SU-DHL-6 (cell line): Measurements from ENCODE around the gene PTPN20.

ENCODE experiments used
- H2AFZ ChIP-seq: fragments of 200-600 bp; sonication (generic); 2 replicates; pipeline ENCODE4 v1.6.1; 2014; ENCODE audit warnings: low read depth, mild to moderate bottlenecking, moderate library complexity, mixed read lengths, antibody characterized with exemption, low read length; ENCODE audit not compliant: severe bottlenecking
- H3F3A ChIP-seq: fragments of 200-600 bp; shearing (Covaris generic); 2 replicates; pipeline ENCODE4 v1.6.0; 2016; ENCODE audit warnings: antibody characterized with exemption, mild to moderate bottlenecking; ENCODE audit not compliant: insufficient read depth
- H3K27ac ChIP-seq: fragments of 200-600 bp; sonication (generic); 2 replicates; pipeline ENCODE4 v1.5.1; 2016; ENCODE audit warnings: low read depth, mild to moderate bottlenecking, low read length, moderate library complexity, mixed read lengths
- H3K27me3 ChIP-seq: fragments of 200-600 bp; sonication (generic), shearing (Covaris generic); 2 replicates; pipeline ENCODE4 v1.6.0; 2014; ENCODE audit warnings: mild to moderate bottlenecking, low read length
- H3K36me3 ChIP-seq: fragments of 200-600 bp; sonication (generic); 2 replicates; pipeline ENCODE4 v1.6.1; 2014; ENCODE audit warnings: mild to moderate bottlenecking, low read length, mixed read lengths
- H3K4me2 ChIP-seq: fragments of 300-600, 200-600 bp; shearing (Covaris generic), sonication (generic); 2 replicates; pipeline ENCODE4 v1.6.0; 2014; ENCODE audit warnings: low read length, low read depth, mild to moderate bottlenecking; ENCODE audit not compliant: poor library complexity, severe bottlenecking
- H3K4me3 ChIP-seq: fragments of 200-600 bp; sonication (generic); 2 replicates; pipeline ENCODE4 v1.5.1; 2014; ENCODE audit warnings: antibody characterized with exemption, low read length, mild to moderate bottlenecking, mixed read lengths; ENCODE audit not compliant: insufficient read depth, poor library complexity, severe bottlenecking
- H3K79me2 ChIP-seq: fragments of 200-600 bp; sonication (generic); 2 replicates; pipeline ENCODE4 v1.6.1; 2014; ENCODE audit warnings: mild to moderate bottlenecking, low read length, moderate library complexity; ENCODE audit not compliant: insufficient read depth
- H3K9ac ChIP-seq: fragments of 200-600 bp; sonication (generic); 2 replicates; pipeline ENCODE4 v1.7.0; 2014; ENCODE audit warnings: mild to moderate bottlenecking, low read length
- H3K9me2 ChIP-seq: fragments of 200-600 bp; sonication (generic); replicated peaks from 2 replicates; pipeline ENCODE4 v1.6.1; 2014; ENCODE audit warnings: low read length; ENCODE audit not compliant: insufficient read depth
- H3K9me3 ChIP-seq: fragments of 200-600 bp; sonication (generic); 2 replicates; pipeline ENCODE4 v1.6.1; 2014; ENCODE audit warnings: low read length, mixed read lengths; ENCODE audit not compliant: insufficient read depth
- H4K20me1 ChIP-seq: fragments of 200-600 bp; sonication (generic); 2 replicates; pipeline ENCODE4 v1.6.1; 2014; ENCODE audit warnings: low read depth, mild to moderate bottlenecking, antibody characterized with exemption, low read length, moderate library complexity, mixed read lengths
- EZH2phosphoT487 ChIP-seq: fragments of 200-600 bp; sonication (generic), shearing (Covaris generic); conservative IDR thresholded peaks from 2 replicates; pipeline ENCODE4 v1.6.1; 2018; ENCODE audit warnings: mild to moderate bottlenecking, antibody characterized with exemption, low read length, moderate library complexity, mixed read lengths
- TF ChIP-seq, protein P1 (sequence below): fragments of 200-600 bp; sonication (generic); IDR thresholded peaks from one replicate; pipeline ENCODE4 v1.5.1; 2017; ENCODE audit warnings: antibody characterized with exemption, mild to moderate bottlenecking, low read length, moderate library complexity; ENCODE audit not compliant: insufficient read depth, poor library complexity, severe bottlenecking

PTPN20 gene

DNA sequence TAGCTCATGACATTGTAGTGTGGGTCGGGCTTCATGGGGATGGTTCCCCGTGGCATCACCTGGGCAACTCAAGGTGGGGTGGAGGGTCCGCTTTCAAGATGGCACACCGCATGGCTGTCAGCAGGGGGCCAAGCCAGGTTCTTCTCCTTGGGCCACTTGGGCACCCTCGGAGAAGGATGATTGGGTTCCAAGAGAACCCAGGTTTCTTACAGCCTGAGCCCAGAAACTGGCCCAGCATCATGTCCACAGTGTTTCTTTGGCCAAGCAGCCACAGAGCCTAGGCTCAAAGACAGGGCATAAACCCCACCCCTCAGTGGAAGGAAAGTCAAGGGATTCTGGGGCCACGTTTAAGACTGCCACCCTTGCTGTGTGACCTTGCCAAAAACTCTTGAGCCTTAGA, 110.6 kb downstream of the PTPN20 start:
- H3K4me2 ChIP-seq: no peak overlapping the region
- no peaks in the 10 kb centered on the region for H3K36me3 ChIP-seq
- H3K27ac ChIP-seq: no peak overlapping the region
- H3K79me2 ChIP-seq: no peaks in the 10 kb centered on the region
- H2AFZ ChIP-seq: no peak overlapping the region
- no peak overlapping the region for H3K9ac ChIP-seq
- H3F3A ChIP-seq: no peaks in the 10 kb centered on the region
- no peaks in the 10 kb centered on the region for H3K27me3 ChIP-seq
- no peaks in the 10 kb centered on the region for H4K20me1 ChIP-seq
- H3K9me2 ChIP-seq: no peaks in the 10 kb centered on the region
- no peaks in the 10 kb centered on the region for H3K9me3 ChIP-seq
- H3K4me3 ChIP-seq: no peak overlapping the region
- TF ChIP-seq, protein P1, sequence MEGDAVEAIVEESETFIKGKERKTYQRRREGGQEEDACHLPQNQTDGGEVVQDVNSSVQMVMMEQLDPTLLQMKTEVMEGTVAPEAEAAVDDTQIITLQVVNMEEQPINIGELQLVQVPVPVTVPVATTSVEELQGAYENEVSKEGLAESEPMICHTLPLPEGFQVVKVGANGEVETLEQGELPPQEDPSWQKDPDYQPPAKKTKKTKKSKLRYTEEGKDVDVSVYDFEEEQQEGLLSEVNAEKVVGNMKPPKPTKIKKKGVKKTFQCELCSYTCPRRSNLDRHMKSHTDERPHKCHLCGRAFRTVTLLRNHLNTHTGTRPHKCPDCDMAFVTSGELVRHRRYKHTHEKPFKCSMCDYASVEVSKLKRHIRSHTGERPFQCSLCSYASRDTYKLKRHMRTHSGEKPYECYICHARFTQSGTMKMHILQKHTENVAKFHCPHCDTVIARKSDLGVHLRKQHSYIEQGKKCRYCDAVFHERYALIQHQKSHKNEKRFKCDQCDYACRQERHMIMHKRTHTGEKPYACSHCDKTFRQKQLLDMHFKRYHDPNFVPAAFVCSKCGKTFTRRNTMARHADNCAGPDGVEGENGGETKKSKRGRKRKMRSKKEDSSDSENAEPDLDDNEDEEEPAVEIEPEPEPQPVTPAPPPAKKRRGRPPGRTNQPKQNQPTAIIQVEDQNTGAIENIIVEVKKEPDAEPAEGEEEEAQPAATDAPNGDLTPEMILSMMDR: no peak
- no peak for TF ChIP-seq EZH2phosphoT487

DNA sequence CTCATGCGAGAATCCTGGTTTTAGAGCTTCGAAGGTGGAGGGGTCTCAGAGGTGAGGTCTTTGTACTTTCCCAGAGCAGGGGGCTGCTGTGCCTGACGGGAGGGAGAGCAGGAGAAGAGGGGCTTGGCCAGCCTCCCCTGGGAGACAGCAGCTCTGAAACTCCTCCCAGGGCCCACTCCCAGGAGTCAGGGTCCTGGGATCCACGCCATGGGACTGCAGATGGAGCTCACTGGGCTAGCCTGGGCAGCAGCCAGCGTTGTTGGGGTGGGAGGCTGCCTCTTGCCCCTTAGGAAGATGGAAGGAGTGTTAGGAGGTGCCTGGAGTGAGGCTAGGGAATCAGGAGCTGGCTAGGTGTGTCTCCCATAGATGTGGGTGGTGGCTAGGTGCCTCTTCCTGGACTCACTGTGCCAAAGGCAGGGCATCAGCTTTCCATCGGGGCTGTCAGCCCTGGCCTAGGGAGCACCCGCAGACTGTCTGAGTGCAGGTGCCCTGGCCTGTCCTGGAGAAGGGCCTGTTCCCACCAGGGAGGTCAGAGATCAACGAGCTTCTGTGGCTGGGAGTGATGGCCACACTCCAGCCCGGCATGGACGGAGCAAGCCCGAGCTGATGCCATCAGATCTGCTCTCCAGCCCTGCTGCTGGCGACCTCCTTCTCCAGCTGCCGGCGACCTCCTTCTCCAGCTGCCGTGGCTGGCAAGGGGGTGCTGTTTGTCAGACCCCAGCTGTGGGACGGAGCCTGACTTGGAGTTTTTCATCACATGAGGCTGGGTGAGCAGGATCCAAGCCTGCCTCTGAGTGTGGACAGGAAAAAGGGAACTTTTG, 111.3 kb downstream of the PTPN20 start:
- H4K20me1 ChIP-seq: no peaks in the 10 kb centered on the region
- H3K36me3 ChIP-seq: no peaks in the 10 kb centered on the region
- no peak overlapping the region for H3K4me3 ChIP-seq
- no peaks in the 10 kb centered on the region for H3F3A ChIP-seq
- no peak overlapping the region for H2AFZ ChIP-seq
- no peaks in the 10 kb centered on the region for H3K79me2 ChIP-seq
- TF ChIP-seq, protein P1: no peak
- TF ChIP-seq EZH2phosphoT487: no peak
- no peaks in the 10 kb centered on the region for H3K9me2 ChIP-seq
- H3K4me2 ChIP-seq: no peak overlapping the region
- H3K27ac ChIP-seq: no peak overlapping the region
- no peaks in the 10 kb centered on the region for H3K9me3 ChIP-seq
- no peak overlapping the region for H3K9ac ChIP-seq
- H3K27me3 ChIP-seq: no peaks in the 10 kb centered on the region

DNA sequence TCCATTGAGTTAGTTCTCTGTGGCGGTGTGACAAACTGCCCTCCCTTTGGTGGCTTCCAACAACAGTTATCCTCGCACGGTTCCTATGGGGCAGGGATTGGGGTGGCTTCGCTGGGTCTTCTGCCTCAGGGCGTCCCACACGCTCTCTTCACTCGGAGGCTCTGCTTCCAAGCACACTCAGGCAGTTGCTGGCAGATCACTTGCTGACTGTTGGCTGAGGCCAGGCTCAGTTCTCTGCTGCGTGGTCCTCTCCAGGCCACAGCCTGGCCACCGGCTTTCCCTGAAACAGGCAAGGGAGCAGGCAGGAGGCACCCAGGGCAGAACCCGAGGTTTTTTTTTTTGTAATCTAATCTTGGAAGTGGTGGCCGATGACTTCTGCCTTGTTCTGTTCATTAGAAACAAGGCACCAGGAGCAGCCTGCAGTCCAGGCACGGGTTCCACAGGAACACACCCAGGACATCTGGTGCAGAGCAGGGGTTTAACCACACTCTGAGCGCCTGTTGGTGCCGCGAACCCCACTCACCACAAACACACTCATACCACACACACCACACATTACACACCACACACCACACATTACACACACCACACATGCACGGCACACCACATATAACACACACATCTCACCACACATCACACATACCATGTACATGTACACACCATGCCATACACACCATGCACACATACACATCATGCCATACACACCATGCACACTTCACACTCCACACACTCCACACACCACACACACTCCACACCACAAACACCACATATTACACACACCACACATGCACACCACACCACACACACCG, 112.2 kb downstream of the PTPN20 start:
- H3K79me2 ChIP-seq: no peaks in the 10 kb centered on the region
- no peak for TF ChIP-seq EZH2phosphoT487
- H3K27ac ChIP-seq: no peak overlapping the region
- H3K9me3 ChIP-seq: no peaks in the 10 kb centered on the region
- no peaks in the 10 kb centered on the region for H3K9me2 ChIP-seq
- no peaks in the 10 kb centered on the region for H3F3A ChIP-seq
- H2AFZ ChIP-seq: no peak overlapping the region
- no peaks in the 10 kb centered on the region for H3K36me3 ChIP-seq
- no peak overlapping the region for H3K9ac ChIP-seq
- H3K4me2 ChIP-seq: no peak overlapping the region
- H4K20me1 ChIP-seq: no peaks in the 10 kb centered on the region
- H3K27me3 ChIP-seq: no peaks in the 10 kb centered on the region
- H3K4me3 ChIP-seq: no peak overlapping the region

DNA sequence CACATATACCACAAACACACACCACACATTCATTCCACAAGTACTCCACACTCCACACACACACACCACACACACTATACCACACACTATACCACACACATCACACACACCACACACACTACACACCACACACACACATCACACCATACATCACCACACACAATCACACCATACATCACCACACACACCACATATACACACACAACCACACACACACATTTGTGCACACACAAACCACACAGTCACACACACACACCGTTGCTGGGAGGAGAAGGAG, 112.8 kb downstream of the PTPN20 start:
- Histone ChIP-seq H3K27ac (no peak overlapping the region), H3K79me2 (no peaks in the 10 kb centered on the region), H2AFZ (no peak overlapping the region), H3K9me2 (no peaks in the 10 kb centered on the region), H3F3A (no peaks in the 10 kb centered on the region), H3K27me3 (no peaks in the 10 kb centered on the region), H3K4me3 (no peak overlapping the region), H3K4me2 (no peak overlapping the region), H3K36me3 (no peaks in the 10 kb centered on the region), H3K9me3 (no peaks in the 10 kb centered on the region), H3K9ac (no peak overlapping the region), H4K20me1 (no peaks in the 10 kb centered on the region)
- TF ChIP-seq, protein P1: no peak
- TF ChIP-seq EZH2phosphoT487: no peak
